A673 (cell line): Measurements from ENCODE around the gene CALM3. TPM values are rescaled to one million over a fixed set of nuclear protein-coding genes. Genes with fewer than 3 reads are reported as not detected.
A peak's percentile ranks its signal among the peaks of the same experiment; 100 is the strongest.

Source experiments
- BruUV-seq: library from RNA; stranded (reverse); fragments of 400-500 nt; replicated peaks from 2 replicates; lab custom pipeline; 2021; lab: Mats Ljungman, UMichigan
- CTCF ChIA-PET: fragments of 300-600 bp; sonication (Branson Sonifier 250); formaldehyde crosslinking; loops from one replicate; lab custom pipeline; 2022; ENCODE audit warnings: antibody characterized with exemption; lab: Charles Lee
- POLR2A ChIA-PET: fragments of 300-600 bp; sonication (Branson Sonifier 250); formaldehyde crosslinking; loops from one replicate; lab custom pipeline; 2022; ENCODE audit warnings: antibody characterized with exemption; ENCODE audit not compliant: low non-redundant PET; lab: Charles Lee
- DNase-seq: peaks from one replicate; pipeline ENCODE4 v3.0.0-alpha.2; 2015; ENCODE audit warnings: low spot score
- H3K27ac ChIP-seq: fragments of 200-600 bp; sonication (generic); 2 replicates; pipeline ENCODE4 v1.5.1; 2016; ENCODE audit warnings: mixed run types, low read depth, mild to moderate bottlenecking, mixed read lengths, antibody characterized with exemption, low read length; ENCODE audit not compliant: poor library complexity, severe bottlenecking
- H3K27me3 ChIP-seq: fragments of 200-600 bp; sonication (generic); replicated peaks from 2 replicates; pipeline ENCODE4 v1.6.1; 2017; ENCODE audit warnings: mixed run types, low read depth, mild to moderate bottlenecking, mixed read lengths, antibody characterized with exemption, low read length; ENCODE audit not compliant: insufficient read depth, poor library complexity
- H3K36me3 ChIP-seq: fragments of 200-600 bp; sonication (generic); 2 replicates; pipeline ENCODE4 v1.6.1; 2016; ENCODE audit warnings: mixed run types, mild to moderate bottlenecking, mixed read lengths, antibody characterized with exemption, low read length; ENCODE audit not compliant: insufficient read depth, poor library complexity, severe bottlenecking
- H3K4me1 ChIP-seq: fragments of 200-600 bp; sonication (generic); 2 replicates; pipeline ENCODE4 v1.6.1; 2017; ENCODE audit warnings: mixed run types, mild to moderate bottlenecking, mixed read lengths, antibody characterized with exemption, low read length; ENCODE audit not compliant: insufficient read depth, poor library complexity, severe bottlenecking
- H3K4me3 ChIP-seq: fragments of 200-600 bp; sonication (generic); 2 replicates; pipeline ENCODE4 v1.5.1; 2016; ENCODE audit warnings: low read depth, mixed run types, mild to moderate bottlenecking, mixed read lengths, low read length; ENCODE audit not compliant: poor library complexity, severe bottlenecking
- H3K9me3 ChIP-seq: fragments of 200-600 bp; sonication (generic); 2 replicates; pipeline ENCODE4 v1.6.1; 2016; ENCODE audit warnings: mixed run types, low read depth, mild to moderate bottlenecking, mixed read lengths, antibody characterized with exemption, low read length; ENCODE audit not compliant: poor library complexity, severe bottlenecking
- CTCF ChIP-seq: fragments of 300-800, 200-600 bp; sonication (generic); conservative IDR thresholded peaks from 2 replicates; pipeline ENCODE4 v1.5.1; 2017; ENCODE audit warnings: low read depth, mild to moderate bottlenecking, antibody characterized with exemption, low read length, moderate library complexity, mixed read lengths
- EZH2 ChIP-seq: fragments of 200-600 bp; sonication (generic); IDR thresholded peaks from 2 replicates; pipeline ENCODE4 v1.6.1; 2017; ENCODE audit warnings: borderline replicate concordance, low read depth, mild to moderate bottlenecking, mixed read lengths, antibody characterized with exemption, low read length; ENCODE audit not compliant: poor library complexity, severe bottlenecking
- intact Hi-C: fragments of 100-400 bp; cut with micrococcal nuclease; formaldehyde crosslinking; loops from one replicate; pipeline ENCODE4 v1.10.0; 2022; ENCODE audit not compliant: unreplicated experiment
- total RNA-seq: library from RNA; stranded (reverse); gene quantifications from 2 replicates; pipeline ENCODE4 v1.2.3, GENCODE V29; 2021

Gene CALM3
- total RNA-seq, 1 experiment from 2014 or later = 272 TPM

GRCh38 chr19:46603752-46604231 is 2.7 kb downstream of the CALM3 start:
- no TSS peak for BruUV-seq
- H3K4me1 ChIP-seq = peaks cover 10% of the 10 kb centered on the region
- no peaks in the 10 kb centered on the region for H3K27me3 ChIP-seq
- H3K36me3 ChIP-seq = peaks cover 36% of the 10 kb centered on the region
- DNase-seq = no peak
- H3K9me3 ChIP-seq = peaks cover 2% of the 10 kb centered on the region
- POLR2A ChIA-PET = no interaction called here
- H3K27ac ChIP-seq = peak overlapping the region; percentile 100
- no peak overlapping the region for H3K4me3 ChIP-seq
- CTCF ChIA-PET = no interaction called here
- intact Hi-C loops = loop anchor here (5.0 kb wide), 1 partner anchor 76 kb away; no protein-coding TSS in a partner anchor
- TF ChIP-seq EZH2 (no peak), CTCF (no peak)

- no peak overlapping the region for H3K4me3 ChIP-seq
- no peaks in the 10 kb centered on the region for H3K27me3 ChIP-seq
- intact Hi-C loops = loop anchor here (5.0 kb wide), 1 partner anchor 78 kb away; no protein-coding TSS in a partner anchor
- POLR2A ChIA-PET = no interaction called here
- H3K4me1 ChIP-seq = peaks cover 10% of the 10 kb centered on the region
- H3K9me3 ChIP-seq = no peaks in the 10 kb centered on the region
- no peak for DNase-seq
- H3K27ac ChIP-seq = no peak overlapping the region
- no TSS peak for BruUV-seq
- H3K36me3 ChIP-seq = peaks cover 47% of the 10 kb centered on the region
- no peak for TF ChIP-seq CTCF
- TF ChIP-seq EZH2 = no peak
- CTCF ChIA-PET = interaction anchor here (0.6 kb wide), 1 partner anchor 28 kb away, joined by 3 read pairs; no protein-coding TSS in a partner anchor
Measured at GRCh38 chr19:46604781-46605355, 3.7 kb downstream of the CALM3 start.

GRCh38 chr19:46605356-46605821 is 4.3 kb downstream of the CALM3 start:
- peaks cover 10% of the 10 kb centered on the region for H3K4me1 ChIP-seq
- ChIA-PET CTCF (interaction anchor here (0.6 kb wide), 1 partner anchor 28 kb away, joined by 3 read pairs; no protein-coding TSS in a partner anchor), POLR2A (no interaction called here)
- H3K27me3 ChIP-seq = no peaks in the 10 kb centered on the region
- no peak overlapping the region for H3K27ac ChIP-seq
- H3K36me3 ChIP-seq = peaks cover 51% of the 10 kb centered on the region
- no peaks in the 10 kb centered on the region for H3K9me3 ChIP-seq
- no peak for TF ChIP-seq EZH2
- TF ChIP-seq CTCF = no peak
- no TSS peak for BruUV-seq
- DNase-seq = no peak
- no peak overlapping the region for H3K4me3 ChIP-seq
- intact Hi-C loops = no loop called here
